H1 (cell line): ENCODE measurements around the gene C16orf90. TPM values are rescaled to one million over a fixed set of nuclear protein-coding genes. Genes with fewer than 3 reads are reported as not detected.

Experiments
- EP300 ChIP-seq, 2 experiments: IDR thresholded peaks; 1 replicate in 1 of 2; 2 replicates in 1 of 2; pipeline ENCODE4 v1.6.1; 2011 to 2012; ENCODE audit warnings: low read depth in 2 of 2, low read length in 2 of 2, mild to moderate bottlenecking in 2 of 2, borderline replicate concordance in 1 of 2, inconsistent platforms in 1 of 2, moderate library complexity in 1 of 2
- JUND ChIP-seq: IDR thresholded peaks from 2 replicates; pipeline ENCODE4 v1.6.1; 2011; ENCODE audit warnings: mild to moderate bottlenecking, improper control_type of control experiment, low read length
- RNF2 ChIP-seq: fragments of 200-900, 300-1000 bp; sonication (generic); IDR thresholded peaks from 2 replicates; pipeline ENCODE4 v1.7.1; 2016; ENCODE audit warnings: borderline replicate concordance, low read depth, mild to moderate bottlenecking, antibody characterized with exemption, low read length; ENCODE audit not compliant: poor library complexity, severe bottlenecking; ENCODE audit errors: missing control alignments
- SIRT6 ChIP-seq: IDR thresholded peaks from one replicate; pipeline ENCODE4 v1.7.1; 2012; ENCODE audit warnings: low read length, inconsistent platforms
- SUZ12 ChIP-seq: fragments of 200-600 bp; sonication (generic); IDR thresholded peaks from 2 replicates; pipeline ENCODE4 v1.6.1; 2012; ENCODE audit warnings: mild to moderate bottlenecking, inconsistent platforms, low read length, moderate library complexity, mixed read lengths
- TAF7 ChIP-seq: optimal IDR thresholded peaks from 2 replicates; pipeline ENCODE3; 2011; ENCODE audit warnings: low read depth, mild to moderate bottlenecking, inconsistent platforms, low read length, moderate library complexity, borderline replicate concordance
- polyA plus RNA-seq, 7 experiments: library from polyadenylated mRNA; depleted of rRNA in 3 of 7; stranded (reverse) in 5 of 7; unstranded in 2 of 7; fragments of >200 nt in 5 of 7; fragments of 200-250 nt in 2 of 7; gene quantifications; 1 replicate in 5 of 7; 2 replicates in 1 of 7; 4 replicates in 1 of 7; pipeline versions ENCODE4 v1.2.1 to v1.2.3, GENCODE V29; 2011 to 2013; ENCODE audit warnings: missing spikeins in 2 of 7, mixed read lengths in 2 of 7
- total RNA-seq: library from RNA; stranded (reverse); fragmentation: NEBNext Ultra II Directional; extraction: Animal tissue kit (Norgen Biotek cat#: 25700); gene quantifications from 2 replicates; pipeline ENCODE4 v1.2.1, GENCODE V29; 2021

C16orf90 gene
- total and polyA plus RNA-seq, 2 of the 8 experiments (the other 6 are each of a cell fraction or from before 2014, with no cell fraction given) = not detected

DNA sequence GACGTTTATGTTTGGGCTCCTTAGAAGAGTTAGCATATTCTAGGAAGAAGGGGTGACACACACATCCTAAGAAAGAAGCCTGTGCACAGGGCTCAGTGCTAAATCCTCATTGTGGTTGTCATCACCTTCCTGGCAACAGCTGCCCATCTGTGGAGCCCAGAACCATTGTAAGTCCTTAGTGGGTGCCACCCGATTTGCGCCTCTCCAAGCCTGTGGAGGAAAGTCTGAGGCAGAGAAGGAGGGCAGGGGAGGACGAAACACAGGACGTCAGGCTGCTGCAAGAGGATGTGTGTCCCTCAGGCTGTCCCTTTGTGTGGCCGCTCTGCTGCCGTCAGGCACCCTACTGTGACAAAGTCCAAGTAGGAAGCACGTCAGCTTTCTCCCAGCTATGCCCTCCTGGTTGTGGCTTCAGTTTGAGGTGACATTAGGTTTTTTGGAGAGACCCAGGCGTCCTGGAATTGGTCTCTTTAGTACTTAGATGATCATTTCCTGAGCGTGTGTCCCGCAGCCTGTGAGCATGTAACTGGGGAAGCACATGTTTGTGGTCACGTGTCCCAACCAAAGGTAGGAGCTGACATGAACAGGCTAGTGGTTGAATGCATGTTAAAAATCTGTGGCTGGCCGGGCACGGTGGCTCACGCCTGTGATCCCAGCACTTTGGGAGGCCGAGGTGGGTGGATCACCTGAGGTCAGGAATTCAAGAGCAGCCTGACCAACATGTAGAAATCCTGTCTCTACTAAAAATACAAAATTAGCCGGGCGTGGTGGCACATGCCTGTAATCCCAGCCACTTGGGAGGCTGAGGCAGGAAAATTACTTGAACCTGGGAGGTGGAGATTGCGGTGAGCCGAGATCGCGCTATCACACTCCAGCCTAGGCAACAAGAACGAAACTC is 16.2 kb upstream of the C16orf90 start (continued):
- TF ChIP-seq EP300 (IDR thresholded peaks at IDR 0.05; ENCODE audit: borderline replicate concordance in 1 of 2, low read depth in 2 of 2, low read length in 2 of 2) (no peak), RNF2 (no peak), TAF7 (no peak), JUND (no peak), SUZ12 (no peak), SIRT6 (no peak)
